HT-29 (cell line): Measurements from ENCODE around the gene NRXN3. TPM values are rescaled to one million over a fixed set of nuclear protein-coding genes. Genes with fewer than 3 reads are reported as not detected.

Experiments
- DNase-seq: peaks from one replicate; pipeline ENCODE4 v3.0.0-alpha.2; 2015; ENCODE audit warnings: low spot score
- total RNA-seq: library from RNA; depleted of rRNA; stranded (reverse); fragments of >200 nt; shearing (Covaris generic); gene quantifications from 2 replicates; pipeline ENCODE4 v1.2.3, GENCODE V29; 2014

NRXN3 gene
- total RNA-seq, 1 experiment from 2014 or later = not detected

DNA sequence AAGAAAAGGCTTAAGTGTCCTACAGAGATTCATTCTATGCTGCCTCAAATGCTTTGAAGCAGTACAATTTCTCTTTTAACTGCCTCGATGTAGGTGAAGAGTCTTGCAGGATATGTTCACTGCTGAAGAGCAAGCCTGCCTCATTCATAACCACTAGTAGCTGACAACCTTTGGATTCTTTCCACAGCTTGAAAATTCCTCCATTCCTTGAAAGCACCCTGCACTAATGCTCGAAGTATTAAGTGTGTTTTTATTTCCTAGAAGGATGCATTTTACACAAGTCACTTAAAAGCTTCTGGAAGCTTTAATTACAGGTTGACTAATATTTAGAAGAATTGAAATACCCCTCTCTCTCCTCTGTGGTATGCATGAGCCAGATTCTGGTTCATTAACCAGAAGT, 1611.7 kb downstream of the NRXN3 start:
- DNase-seq = no peak

DNA sequence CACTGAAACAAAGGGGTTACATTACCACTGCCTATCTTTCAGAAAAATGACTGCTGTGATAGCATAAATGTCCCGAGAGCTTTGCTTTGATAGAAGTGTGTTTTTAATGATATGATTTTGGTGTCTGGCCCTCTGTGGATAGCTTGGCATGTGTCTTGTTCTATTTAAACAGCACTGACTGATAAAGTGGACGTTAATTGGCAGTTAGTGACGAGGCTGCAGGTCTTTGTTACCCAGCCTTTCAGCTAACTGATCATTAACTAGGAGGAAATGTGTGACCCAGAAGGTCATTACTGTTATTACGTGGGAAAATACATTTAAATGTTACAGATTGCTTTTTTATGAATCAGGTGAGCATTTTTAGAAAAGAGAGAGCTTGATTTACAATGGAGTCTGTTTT, 1612.9 kb downstream of the NRXN3 start:
- DNase-seq = no peak

DNA sequence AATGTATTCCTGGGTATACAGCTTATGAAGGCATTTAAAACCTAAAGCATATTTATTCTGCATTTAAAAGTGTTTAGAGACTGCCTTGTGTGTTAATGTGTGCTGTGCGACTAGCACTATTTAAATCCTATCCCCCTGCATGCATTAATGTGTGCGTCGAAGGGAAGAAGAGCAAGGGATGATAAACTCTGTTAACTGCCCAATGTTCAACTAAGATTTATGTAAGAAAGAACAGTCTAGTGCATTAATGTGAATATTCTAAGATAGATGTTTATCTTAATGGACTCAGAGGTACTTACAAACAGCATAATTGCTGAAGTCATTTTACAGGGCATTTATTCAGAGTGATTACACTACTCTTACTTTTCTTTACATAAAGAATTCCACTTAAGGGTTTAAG, 1616.3 kb downstream of the NRXN3 start:
- no peak for DNase-seq

DNA sequence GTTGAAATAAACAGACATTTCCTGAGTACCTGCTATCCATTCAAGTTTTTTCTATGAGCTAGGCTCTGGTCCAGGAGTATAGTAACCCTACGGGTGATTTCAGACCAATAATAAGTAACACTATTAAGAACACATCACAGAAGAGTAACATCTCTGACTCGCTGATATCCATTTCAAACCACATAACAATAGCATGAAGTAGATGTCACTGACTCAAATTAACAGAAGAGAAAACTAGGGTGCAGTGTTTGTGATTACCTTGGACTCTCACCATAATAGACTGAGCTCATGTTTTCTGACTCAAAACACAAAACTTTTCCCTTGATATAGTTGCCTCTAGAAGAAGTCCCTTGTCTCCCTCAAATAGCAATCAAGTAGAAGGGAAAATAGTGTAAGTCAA, 1618.2 kb downstream of the NRXN3 start:
- DNase-seq = no peak

DNA sequence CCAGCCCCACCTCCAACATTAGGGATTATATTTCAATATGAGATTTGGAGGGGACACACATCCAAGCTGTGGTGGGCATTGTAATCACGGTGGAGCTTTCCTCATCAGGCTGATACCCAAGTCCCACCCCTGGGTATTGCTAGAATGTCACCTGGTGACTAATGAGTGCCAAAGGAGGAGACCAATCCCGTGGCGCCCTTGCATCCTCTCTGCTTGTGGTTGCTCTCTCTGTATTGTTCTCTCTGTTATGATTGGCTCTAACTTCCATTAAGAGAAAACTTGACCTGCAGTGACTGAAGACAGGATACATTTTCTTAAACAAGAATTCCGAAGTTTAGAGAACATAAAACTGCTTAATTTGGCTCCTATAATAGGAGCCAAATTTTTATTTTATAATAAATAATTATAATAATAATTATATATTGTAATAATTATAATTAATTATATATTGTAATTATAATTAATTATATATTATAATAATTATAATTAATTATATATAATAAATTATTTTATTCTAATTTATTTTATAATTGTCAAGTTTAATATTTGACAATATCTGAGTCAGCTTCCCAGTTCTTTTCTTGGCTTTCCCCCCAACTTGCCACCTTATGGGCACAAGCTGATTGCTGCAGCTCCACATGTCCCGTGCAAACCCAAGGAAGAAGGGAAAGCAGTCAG, 1621.0 kb downstream of the NRXN3 start:
- no peak for DNase-seq

DNA sequence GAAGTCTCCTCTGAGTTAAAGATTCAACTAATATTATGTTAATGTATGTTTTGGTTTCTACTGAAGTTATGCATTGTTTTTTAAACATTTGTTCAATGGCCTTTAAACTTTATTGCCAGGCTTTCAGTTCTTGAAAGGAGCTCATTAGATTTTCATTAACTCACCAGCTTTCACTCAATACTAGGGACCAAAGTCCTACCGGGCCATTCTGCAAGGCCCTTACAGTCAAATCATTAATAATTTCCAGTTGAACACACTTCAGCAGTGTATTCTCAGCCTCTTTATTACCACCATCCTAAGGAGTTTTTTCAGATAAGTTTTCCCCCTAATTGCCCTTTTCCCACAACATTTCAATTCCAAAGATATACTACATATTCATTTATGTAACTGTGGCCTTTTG, 1631.9 kb downstream of the NRXN3 start:
- no peak for DNase-seq

DNA sequence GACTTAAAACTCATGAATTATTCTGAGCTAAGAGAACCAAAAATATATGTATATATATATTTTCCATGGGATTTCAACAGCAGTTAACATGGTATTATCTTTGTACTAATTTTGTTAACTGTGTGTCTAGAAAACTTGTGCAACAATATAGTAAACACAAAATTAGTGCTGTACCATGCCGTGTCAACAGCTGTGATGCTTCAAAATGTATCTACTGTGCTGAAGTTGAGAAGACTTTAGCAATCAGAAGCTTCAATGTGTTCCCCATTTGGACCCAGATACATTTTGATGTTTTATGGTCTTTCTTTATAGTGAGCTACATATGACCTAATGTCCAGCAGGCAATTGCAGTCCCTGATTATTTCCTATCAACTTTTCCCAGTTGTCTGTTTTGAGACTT, 1635.5 kb downstream of the NRXN3 start:
- DNase-seq = no peak

DNA sequence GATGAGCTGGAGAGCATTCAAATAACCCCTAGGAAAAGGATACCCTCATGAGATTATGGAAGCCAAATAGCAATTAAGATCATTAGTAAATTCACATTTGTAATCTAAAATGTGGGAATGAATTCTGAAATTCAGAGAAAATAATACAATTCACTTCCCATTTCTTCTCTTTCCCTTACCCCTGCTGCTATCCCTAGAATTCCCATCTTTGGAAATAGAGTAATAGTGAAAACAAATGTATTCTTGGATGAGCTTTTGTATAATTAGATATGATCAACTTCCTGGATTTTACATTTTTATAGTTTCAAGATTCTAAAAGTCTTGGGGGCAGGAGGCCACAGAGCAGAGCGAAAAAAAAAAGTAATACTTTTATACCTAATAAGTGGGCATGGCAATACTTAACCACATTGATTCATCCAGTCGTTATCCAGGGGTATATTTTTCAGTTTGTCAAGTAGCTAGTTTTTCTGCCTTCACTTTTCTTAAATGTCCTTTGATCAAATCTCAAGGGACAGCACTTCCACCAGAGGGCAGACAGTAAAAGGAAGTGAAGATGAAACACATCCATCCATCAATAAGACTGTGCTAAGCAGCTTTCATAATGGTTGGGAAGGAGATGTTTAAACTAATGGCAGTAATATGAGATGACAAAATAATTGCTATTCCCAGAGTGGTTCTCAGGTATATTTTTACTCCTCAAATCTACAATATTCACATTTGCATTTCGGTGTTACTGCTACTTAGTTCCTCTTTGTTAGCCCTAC, 1639.9 kb downstream of the NRXN3 start:
- DNase-seq = peak; percentile 31

DNA sequence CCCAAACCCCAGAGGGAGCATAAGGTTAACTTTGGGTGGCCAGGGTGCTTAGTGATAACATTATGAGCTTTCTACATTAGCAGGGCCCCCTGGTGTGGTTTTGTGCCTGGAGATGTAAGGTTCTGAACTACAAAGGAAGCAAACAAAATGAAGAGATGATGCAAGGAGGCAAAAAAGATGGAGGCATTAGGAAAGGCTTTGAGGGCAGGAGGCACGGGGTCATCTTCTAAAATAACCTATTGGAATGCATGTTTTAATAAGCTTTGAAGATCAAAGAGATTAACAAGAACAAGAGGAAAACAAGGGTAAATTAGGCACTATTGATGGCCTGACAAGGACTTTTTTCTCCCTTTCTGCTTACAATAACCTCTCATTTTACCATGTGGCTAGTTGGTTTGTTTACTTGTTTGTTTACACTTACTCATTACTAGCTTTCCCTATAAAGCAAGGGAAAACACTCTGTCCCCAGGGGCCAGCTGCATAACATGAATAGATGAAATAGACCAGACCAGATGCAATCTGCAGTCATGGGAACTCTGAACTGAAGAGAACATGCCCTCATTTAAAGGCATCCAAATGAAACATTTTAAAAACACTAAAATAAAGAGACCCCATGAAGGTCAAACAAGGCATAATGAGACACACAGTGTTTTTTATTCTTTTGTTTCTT, 1650.8 kb downstream of the NRXN3 start:
- no peak for DNase-seq

DNA sequence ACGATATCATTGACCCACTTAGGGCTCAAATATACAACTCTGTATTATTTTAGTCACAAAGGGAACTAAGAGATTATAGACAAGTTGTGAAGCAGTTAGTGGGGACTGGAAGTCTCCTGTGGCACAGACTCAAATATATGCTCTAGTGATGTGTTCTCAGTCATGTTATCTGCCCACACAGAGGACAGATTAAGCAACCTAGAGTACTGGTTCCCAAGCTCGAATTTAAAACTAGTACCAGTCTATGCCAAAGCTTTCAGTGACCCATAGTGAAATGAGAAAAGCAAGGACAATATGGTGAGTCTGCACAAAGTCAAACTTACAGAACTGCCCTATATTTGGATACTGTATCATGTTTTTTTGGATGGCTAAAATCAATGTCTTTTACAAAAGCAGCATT, 1651.9 kb downstream of the NRXN3 start:
- no peak for DNase-seq

DNA sequence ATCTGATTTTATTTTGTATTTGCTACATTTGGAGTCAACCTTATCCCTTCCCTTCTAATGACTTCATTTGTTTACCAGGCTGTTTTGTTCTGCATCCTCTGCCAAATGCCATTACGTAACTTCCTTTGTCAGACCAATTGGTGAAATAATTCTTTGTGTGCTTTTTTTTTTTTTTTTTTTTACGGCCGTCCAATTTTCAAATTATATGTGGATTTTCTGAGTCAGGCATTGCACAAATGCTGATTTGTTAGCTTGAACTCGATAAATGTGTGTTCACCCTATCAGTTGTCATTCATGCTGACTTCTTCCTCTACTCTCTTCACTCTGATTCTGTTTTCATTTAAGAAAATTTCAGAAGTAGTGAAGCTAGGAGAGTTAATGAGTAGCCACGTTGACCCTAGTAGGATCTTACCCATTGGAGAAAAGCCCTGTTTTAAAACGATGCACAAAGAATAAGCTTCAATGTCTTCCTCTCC, 1654.9 kb downstream of the NRXN3 start:
- DNase-seq = no peak

DNA sequence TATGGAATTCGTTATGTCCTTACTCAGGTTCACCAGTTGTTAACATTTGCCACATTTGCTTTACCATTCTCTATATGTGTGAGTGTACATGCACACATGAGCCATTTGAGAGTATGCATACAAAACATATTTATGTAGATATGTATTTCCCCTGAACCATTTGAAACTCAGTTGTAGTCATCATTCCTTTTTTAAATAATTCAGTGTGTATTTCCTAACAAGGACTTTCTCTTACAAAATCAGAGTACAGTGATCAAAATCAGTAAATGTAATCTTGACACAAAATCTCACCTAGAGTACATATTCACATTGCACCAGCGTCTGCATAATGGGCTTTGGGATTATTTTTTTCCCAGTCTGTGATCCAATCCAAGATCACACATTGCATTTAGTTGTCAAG, 1656.2 kb downstream of the NRXN3 start:
- no peak for DNase-seq

DNA sequence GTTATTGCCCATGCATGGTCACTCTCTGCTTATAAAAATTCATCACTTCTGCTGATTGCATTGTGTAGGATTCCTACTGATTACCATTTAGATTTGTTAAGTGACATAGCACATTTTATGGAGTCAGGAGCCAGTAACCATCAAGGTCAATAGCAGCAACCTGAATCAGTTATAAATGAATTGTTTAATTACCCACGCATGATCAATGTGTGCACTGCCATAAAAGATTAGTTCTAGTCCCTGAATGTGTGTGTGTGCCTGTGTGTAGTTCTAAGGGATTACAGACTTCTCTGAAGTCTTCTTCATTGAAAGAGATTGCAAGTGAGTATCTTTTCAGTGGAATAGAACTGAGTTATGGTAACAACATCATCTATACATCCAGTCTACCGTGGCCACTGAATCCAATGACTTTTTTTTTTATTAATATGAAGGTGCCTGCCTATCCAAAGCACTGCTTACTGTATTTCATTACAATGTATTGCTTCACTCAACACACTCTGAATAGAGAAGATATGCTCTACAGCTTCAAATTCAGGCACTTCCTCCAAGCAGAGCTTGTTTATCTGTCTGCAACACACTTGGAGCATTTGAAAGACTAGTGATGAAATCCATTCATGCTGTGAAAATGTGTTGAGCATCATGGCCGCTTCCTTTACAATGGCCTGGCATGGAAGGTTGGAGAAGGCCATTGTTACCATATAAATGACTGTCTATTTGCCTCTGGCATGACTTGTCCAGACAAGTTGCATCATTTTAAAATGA, 1659.4 kb downstream of the NRXN3 start:
- no peak for DNase-seq

DNA sequence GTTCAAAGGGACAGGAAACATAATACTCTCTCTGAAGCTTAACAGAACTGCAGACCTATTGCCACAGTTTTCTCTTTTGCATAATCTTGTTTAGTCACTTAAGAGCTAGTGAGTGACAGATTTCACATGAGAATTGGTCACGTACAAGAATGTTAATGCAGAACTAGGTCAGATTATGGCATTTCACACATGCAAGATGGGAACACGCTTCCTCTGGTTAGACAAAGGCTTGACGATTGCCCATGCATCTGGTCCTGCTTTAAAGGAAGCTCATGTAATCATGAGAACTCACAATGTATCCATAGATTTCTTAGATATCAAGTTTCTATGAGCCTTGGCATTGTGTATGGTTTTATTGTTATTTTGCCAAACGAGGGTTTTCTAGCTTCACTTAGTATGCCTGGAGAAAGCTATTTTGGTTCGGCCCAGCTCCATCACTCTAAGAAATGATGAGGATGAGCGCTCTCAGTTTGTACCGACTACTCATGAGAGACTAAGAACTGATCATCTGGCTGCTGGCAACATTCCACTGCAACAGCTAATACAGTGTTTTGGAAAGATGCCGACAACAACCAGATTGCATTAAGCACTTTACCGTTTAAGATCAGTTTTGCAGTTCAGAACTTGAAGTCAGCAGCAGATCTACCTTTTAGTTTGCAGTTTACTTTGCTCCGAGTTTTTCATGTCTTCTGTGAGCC, 1661.2 kb downstream of the NRXN3 start:
- no peak for DNase-seq

DNA sequence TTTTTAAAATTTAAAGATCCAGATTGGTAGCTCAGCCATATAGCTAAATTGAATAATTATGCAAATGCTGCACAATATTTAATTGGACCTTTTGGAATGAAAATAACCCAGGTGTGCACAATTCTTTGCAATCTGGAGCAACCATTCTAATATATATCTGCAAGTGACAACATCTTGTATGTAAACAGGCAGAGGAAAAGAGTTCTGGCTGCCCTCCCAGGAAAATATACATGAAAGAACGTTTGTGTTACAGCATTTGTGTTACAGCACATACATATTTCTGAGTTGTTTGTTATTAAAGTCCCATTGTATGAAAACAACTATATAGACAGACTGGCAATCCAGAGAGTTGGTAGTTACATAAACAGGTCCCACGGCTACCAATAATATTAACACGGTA, 1663.6 kb downstream of the NRXN3 start:
- no peak for DNase-seq

DNA sequence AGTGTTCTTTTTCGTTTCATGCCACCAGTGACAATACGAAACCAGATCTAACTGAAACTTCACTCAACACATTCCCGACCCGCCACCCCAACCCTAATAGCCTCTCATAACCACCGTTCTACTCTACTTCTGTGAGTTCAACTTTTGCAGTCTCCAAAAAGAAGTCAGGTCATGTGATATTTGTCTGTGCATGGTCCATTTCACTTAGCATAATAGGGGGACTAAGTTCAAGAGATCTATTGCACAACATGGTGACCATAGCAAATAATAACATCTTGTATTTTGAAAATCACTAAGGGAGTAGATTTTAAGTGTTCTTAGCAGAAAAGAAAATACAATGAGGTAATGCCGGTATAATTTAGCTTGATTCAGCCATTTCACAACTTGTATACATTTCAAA, 1664.7 kb downstream of the NRXN3 start:
- DNase-seq = no peak

DNA sequence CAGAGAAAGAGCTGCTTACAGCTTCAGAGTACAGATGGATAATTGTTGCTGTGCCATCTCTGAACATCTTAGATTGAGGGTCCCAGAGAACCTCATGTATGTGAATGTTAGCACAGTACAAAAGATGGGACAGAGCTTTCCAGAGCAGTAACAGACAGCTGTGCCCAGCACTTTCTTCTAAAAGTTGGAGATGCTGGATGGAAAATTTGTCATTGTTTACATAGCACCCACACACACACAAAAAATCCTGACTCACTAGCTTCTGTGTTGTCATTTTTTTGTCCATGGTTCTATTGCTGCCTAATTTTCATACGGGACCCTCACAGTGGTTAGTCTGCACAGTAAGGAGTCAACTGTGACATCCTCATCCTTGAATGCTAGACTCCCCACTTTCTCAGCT, 1666.4 kb downstream of the NRXN3 start:
- no peak for DNase-seq

DNA sequence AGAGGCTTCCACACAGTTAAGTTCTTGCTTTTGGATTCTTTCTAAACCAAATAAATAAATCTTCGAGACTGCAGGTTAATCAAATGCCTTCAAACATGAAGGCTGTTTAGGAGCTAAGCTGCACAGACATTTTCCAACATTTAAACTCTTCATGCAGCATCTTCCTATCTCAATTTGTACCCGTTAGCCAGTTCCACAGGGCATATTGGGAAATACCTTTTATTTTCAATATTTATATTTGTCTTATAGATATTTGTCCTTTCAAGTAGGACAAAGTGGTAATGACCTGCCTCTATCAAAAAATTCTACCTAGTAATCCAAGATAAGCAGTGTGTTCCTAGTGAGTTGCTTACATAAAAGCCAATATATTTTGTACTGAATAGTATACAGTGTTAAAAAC, 1667.5 kb downstream of the NRXN3 start:
- DNase-seq = no peak

DNA sequence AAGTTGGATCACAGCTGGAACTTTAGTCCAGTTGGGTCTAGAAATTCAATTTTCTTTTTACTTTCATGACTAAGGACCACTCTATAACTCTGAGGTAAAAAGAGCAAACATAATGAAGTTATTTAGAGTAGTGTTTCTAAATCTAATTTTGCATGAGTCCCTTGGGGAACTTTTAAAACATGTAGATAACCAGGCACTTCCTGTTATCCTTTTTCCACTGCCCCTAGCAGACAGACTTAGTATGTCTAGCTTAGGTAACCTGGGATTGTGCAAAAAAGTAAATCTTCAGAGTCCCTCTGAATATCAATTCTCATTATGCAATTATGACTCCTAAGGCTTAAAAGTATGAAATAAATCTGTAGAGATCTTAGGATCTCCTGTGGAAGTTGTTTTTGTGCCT, 1669.9 kb downstream of the NRXN3 start:
- no peak for DNase-seq

DNA sequence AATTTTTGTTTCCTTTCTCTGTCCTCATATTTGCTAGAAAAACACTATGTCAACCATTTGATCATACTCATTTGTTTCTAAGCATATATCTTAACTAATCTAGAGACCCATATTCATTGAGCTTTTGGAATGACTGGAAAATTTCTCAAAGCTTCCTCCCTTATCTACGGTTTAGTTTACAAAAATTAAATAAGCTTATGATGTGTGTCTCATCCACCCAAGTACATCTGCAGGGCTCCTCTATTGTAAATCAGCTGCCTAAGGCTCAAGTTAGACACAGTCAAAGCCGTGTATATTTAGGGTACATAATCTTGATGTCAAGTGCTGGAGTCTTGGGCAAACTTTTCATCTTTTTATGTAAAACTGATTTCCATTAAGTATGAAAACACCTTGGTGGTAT, 1670.7 kb downstream of the NRXN3 start:
- DNase-seq = no peak

DNA sequence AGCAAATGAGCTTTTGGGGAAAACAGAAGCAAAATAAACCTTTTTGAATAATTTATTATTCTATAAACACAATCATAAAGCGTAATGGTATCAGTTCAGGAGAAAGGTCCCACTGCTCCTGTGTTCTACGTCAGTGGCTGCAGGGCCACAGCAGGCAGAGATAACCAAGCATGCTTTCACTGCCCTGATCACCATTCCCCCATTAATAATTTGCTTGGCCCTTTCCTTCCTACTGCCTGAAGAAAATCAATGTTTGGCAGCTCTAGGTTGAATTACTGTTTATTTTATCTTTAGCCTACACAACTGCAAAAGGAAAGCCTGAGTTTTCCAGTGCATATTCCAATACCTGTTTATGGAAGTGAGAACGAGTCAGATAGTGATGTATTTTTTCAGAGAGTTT, 1671.3 kb downstream of the NRXN3 start:
- DNase-seq = no peak
